Stimulated activated CD4-positive, alpha-beta T cell treated with anti-CD3 and anti-CD28 coated beads, Interleukin-4, amount 100 ng/mL, for 4 hours (primary cell): ENCODE results near the gene BST1.
A peak's percentile ranks its signal among the peaks of the same experiment; 100 is the strongest.

Source experiments
- DNase-seq, 2 experiments: peaks; one replicate each; pipeline ENCODE4 v3.0.0-alpha.2; 2020

BST1 gene

GRCh38 chr4:15676899-15677298 lies 26.0 kb upstream of the BST1 start:
- no peak for DNase-seq

GRCh38 chr4:15677507-15677988 lies 25.3 kb upstream of the BST1 start:
- DNase-seq: no peak

- DNase-seq: no peak
These were observed 21.8 kb upstream of the BST1 start for GRCh38 chr4:15681067-15681371.

GRCh38 chr4:15681372-15682241 lies 21.3 kb upstream of the BST1 start, which contains the start of gene FAM200B:
TSS of gene FAM200B (plus strand) at chr4:15681827. CDS start at chr4:15686978, 5,151 bp downstream.
- DNase-seq: peak; percentile 94 to 99

- no peak for DNase-seq
These were observed 20.4 kb upstream of the BST1 start for GRCh38 chr4:15682242-15683142.

- no peak for DNase-seq
These were observed 19.7 kb upstream of the BST1 start for GRCh38 chr4:15683143-15683495.

GRCh38 chr4:15684498-15684897 lies 18.4 kb upstream of the BST1 start:
- no peak for DNase-seq

GRCh38 chr4:15688051-15688450 lies 14.8 kb upstream of the BST1 start:
- DNase-seq: no peak

GRCh38 chr4:15689540-15689939 lies 13.3 kb upstream of the BST1 start:
- no peak for DNase-seq

- no peak for DNase-seq
These were observed 12.7 kb upstream of the BST1 start for GRCh38 chr4:15690020-15690809.

- no peak for DNase-seq
These were observed 11.3 kb upstream of the BST1 start for GRCh38 chr4:15691346-15692135.

GRCh38 chr4:15692602-15693001 lies 10.3 kb upstream of the BST1 start:
- no peak for DNase-seq

- no peak for DNase-seq
These were observed 8.4 kb upstream of the BST1 start for GRCh38 chr4:15694431-15694830.

GRCh38 chr4:15695240-15695699 lies 7.6 kb upstream of the BST1 start:
- no peak for DNase-seq

GRCh38 chr4:15695729-15696128 lies 7.1 kb upstream of the BST1 start:
- DNase-seq: no peak

- DNase-seq: no peak
These were observed 6.0 kb upstream of the BST1 start for GRCh38 chr4:15696866-15697265.

GRCh38 chr4:15703439-15703838 lies 574 bp downstream of the BST1 start:
- no peak for DNase-seq

GRCh38 chr4:15704129-15704528 lies 1.3 kb downstream of the BST1 start:
- DNase-seq: no peak

GRCh38 chr4:15706646-15707362 lies 3.9 kb downstream of the BST1 start:
- DNase-seq: no peak

GRCh38 chr4:15707363-15707715 lies 4.5 kb downstream of the BST1 start:
- no peak for DNase-seq

GRCh38 chr4:15711762-15712161 lies 8.9 kb downstream of the BST1 start:
- no peak for DNase-seq

- no peak for DNase-seq
These were observed 9.3 kb downstream of the BST1 start for GRCh38 chr4:15712214-15712613.
